ENCODE data around the gene DPCD. TPM values are rescaled to one million over a fixed set of nuclear protein-coding genes. Genes with fewer than 3 reads are reported as not detected.

The DPCD gene
- total and polyA plus RNA-seq, 2 of the 8 experiments (the other 6 are each of a cell fraction or from before 2014, with no cell fraction given): 21.2 to 31.4 TPM

GRCh38 chr10:101617824-101618568 lies 29.9 kb downstream of the DPCD start (continued):
- TF ChIP-seq POU5F1 (IDR thresholded peaks at IDR 0.05; ENCODE audit: low read depth, low read length): no peak
- TF ChIP-seq EGR1 (IDR thresholded peaks at IDR 0.05; ENCODE audit: borderline replicate concordance, low read depth, low read length): no peak
- TF ChIP-seq HDAC6 (IDR thresholded peaks at IDR 0.05; ENCODE audit: low read depth, low read length): no peak
- no peak for TF ChIP-seq USF2 (IDR thresholded peaks at IDR 0.05; ENCODE audit: low read length)
- no peak for TF ChIP-seq SP4 (IDR thresholded peaks at IDR 0.05; ENCODE audit: low read length)

Data from H1 (cell line).